GM23338 (cell line): ENCODE data around the gene ZBTB7C. TPM values are rescaled to one million over a fixed set of nuclear protein-coding genes. Genes with fewer than 3 reads are reported as not detected.

Source experiments
- ATAC-seq: fragments of 200-7000 bp; cut with Tn5 transposase; 3 replicates; pipeline ENCODE4 v1.9.1; 2020
- DNase-seq: peaks from one replicate; pipeline ENCODE4 v3.0.0-alpha.2; 2015; ENCODE audit warnings: low spot score
- H2AFZ ChIP-seq: fragments of 200-600 bp; sonication (generic); 2 replicates; pipeline ENCODE4 v1.8.0; 2016; ENCODE audit warnings: antibody characterized with exemption, mild to moderate bottlenecking, moderate library complexity
- H3F3A ChIP-seq: fragments of 200-600 bp; sonication (generic); replicated peaks from 2 replicates; pipeline ENCODE4 v1.8.0; 2017; ENCODE audit warnings: antibody characterized with exemption, mixed run types, low read depth
- H3K27ac ChIP-seq: fragments of 200-600 bp; sonication (generic); 2 replicates; pipeline ENCODE4 v1.6.1; 2016; ENCODE audit warnings: low read depth
- H3K27me3 ChIP-seq: fragments of 200-600 bp; sonication (generic); 2 replicates; pipeline ENCODE4 v1.8.0; 2016; ENCODE audit warnings: mild to moderate bottlenecking, mixed run types, moderate library complexity; ENCODE audit not compliant: insufficient read depth
- H3K36me3 ChIP-seq: fragments of 200-600 bp; sonication (generic); 2 replicates; pipeline ENCODE4 v1.8.0; 2016; ENCODE audit warnings: mild to moderate bottlenecking; ENCODE audit not compliant: insufficient read depth
- H3K4me1 ChIP-seq: fragments of 200-600 bp; sonication (generic); 2 replicates; pipeline ENCODE4 v1.8.0; 2016; ENCODE audit warnings: mild to moderate bottlenecking, moderate library complexity; ENCODE audit not compliant: insufficient read depth
- H3K4me2 ChIP-seq: fragments of 200-600 bp; sonication (generic); 2 replicates; pipeline ENCODE4 v1.7.1; 2017; ENCODE audit warnings: mixed run types
- H3K4me3 ChIP-seq: fragments of 200-600 bp; sonication (generic); 2 replicates; pipeline ENCODE4 v1.6.1; 2016; ENCODE audit warnings: mixed run types
- H3K79me2 ChIP-seq: fragments of 200-600 bp; sonication (generic); replicated peaks from 2 replicates; pipeline ENCODE4 v1.8.0; 2017; ENCODE audit warnings: mild to moderate bottlenecking; ENCODE audit not compliant: insufficient read depth
- H3K9me2 ChIP-seq: fragments of 200-600 bp; sonication (generic); 2 replicates; pipeline ENCODE4 v1.8.0; 2017; ENCODE audit not compliant: insufficient read depth
- H4K20me1 ChIP-seq: fragments of 200-600 bp; sonication (generic); replicated peaks from 2 replicates; pipeline ENCODE4 v1.8.0; 2017; ENCODE audit warnings: mild to moderate bottlenecking; ENCODE audit not compliant: insufficient read depth
- H3K27ac Mint-ChIP-seq: 2 replicates; pipeline ENCODE4 v1.8.0; 2020; ENCODE audit warnings: inconsistent platforms, mild to moderate bottlenecking, moderate library complexity, mixed read lengths
- H3K27me3 Mint-ChIP-seq: 3 replicates; pipeline ENCODE4 v1.8.0; 2022; ENCODE audit warnings: low read depth, mild to moderate bottlenecking, moderate library complexity, mixed read lengths, inconsistent platforms; ENCODE audit not compliant: insufficient read depth, poor library complexity
- H3K36me3 Mint-ChIP-seq: 3 replicates; pipeline ENCODE4 v1.8.0; 2021; ENCODE audit warnings: low read depth, mild to moderate bottlenecking, inconsistent platforms, moderate library complexity, mixed read lengths
- H3K4me1 Mint-ChIP-seq: 3 replicates; pipeline ENCODE4 v1.8.0; 2020; ENCODE audit warnings: mild to moderate bottlenecking, inconsistent platforms, mixed read lengths
- H3K4me3 Mint-ChIP-seq: 3 replicates; pipeline ENCODE4 v1.8.0; 2021; ENCODE audit warnings: moderate library complexity, mild to moderate bottlenecking, inconsistent platforms, mixed read lengths
- H3K9me3 Mint-ChIP-seq: 3 replicates; pipeline ENCODE4 v1.8.0; 2020; ENCODE audit warnings: moderate library complexity, mild to moderate bottlenecking, inconsistent platforms, mixed read lengths
- CREB1 ChIP-seq: fragments of 250-450 bp; sonication (Bioruptor Pico); IDR thresholded peaks from 2 replicates; pipeline ENCODE4 v1.5.0; 2020; ENCODE audit warnings: low read depth, mild to moderate bottlenecking, moderate library complexity
- CTCF ChIP-seq, 2 experiments: fragments of 200-600 bp in 1 of 2; sonication (generic) in 1 of 2; conservative IDR thresholded peaks; 2 replicates each; pipeline versions ENCODE4 v1.5.1 to v1.6.1; 2016 to 2017; ENCODE audit warnings: antibody characterized with exemption in 2 of 2, low read depth in 2 of 2, mild to moderate bottlenecking in 2 of 2, moderate library complexity in 1 of 2
- EZH2 ChIP-seq: fragments of 200-600 bp; sonication (generic); IDR thresholded peaks from one replicate; pipeline ENCODE4 v1.8.0; 2017; ENCODE audit warnings: antibody characterized with exemption, mild to moderate bottlenecking, low read depth; ENCODE audit not compliant: unreplicated experiment
- EZH2phosphoT487 ChIP-seq: fragments of 200-600 bp; sonication (generic); IDR thresholded peaks from one replicate; pipeline ENCODE4 v1.8.1; 2018; ENCODE audit warnings: antibody characterized with exemption; ENCODE audit not compliant: unreplicated experiment
- JUNB ChIP-seq: IDR thresholded peaks from one replicate; pipeline ENCODE4 v1.6.1; 2016; ENCODE audit warnings: antibody characterized with exemption; ENCODE audit not compliant: unreplicated experiment
- NANOG ChIP-seq: IDR thresholded peaks from 2 replicates; pipeline ENCODE4 v1.6.1; 2016; ENCODE audit warnings: antibody characterized with exemption, borderline replicate concordance
- POLR2AphosphoS5 ChIP-seq: IDR thresholded peaks from 2 replicates; pipeline ENCODE4 v1.6.1; 2016; ENCODE audit warnings: antibody characterized with exemption, low read depth
- STAT1 ChIP-seq: IDR thresholded peaks from one replicate; pipeline ENCODE4 v1.6.1; 2016; ENCODE audit warnings: antibody characterized with exemption; ENCODE audit not compliant: unreplicated experiment
- ZNF114 ChIP-seq: fragments of 250-450 bp; sonication (Bioruptor Pico); IDR thresholded peaks from 2 replicates; pipeline ENCODE4 v1.5.0; 2020; ENCODE audit warnings: mild to moderate bottlenecking, moderate library complexity
- ZNF331 ChIP-seq: fragments of 250-450 bp; sonication (Bioruptor Pico); IDR thresholded peaks from 2 replicates; pipeline ENCODE4 v1.5.0; 2020; ENCODE audit warnings: low read depth, mild to moderate bottlenecking, moderate library complexity
- ZNF462 ChIP-seq: fragments of 250-450 bp; sonication (Bioruptor Pico); IDR thresholded peaks from 2 replicates; pipeline ENCODE4 v1.5.0; 2020; ENCODE audit warnings: mild to moderate bottlenecking, moderate library complexity
- polyA plus RNA-seq: library from polyadenylated mRNA; unstranded; fragments of >200 nt; fragmentation: Nextera tagmentation; extraction: Ambion mirVana; gene quantifications from 2 replicates; pipeline ENCODE4 v1.2.1, GENCODE V29; 2016
- total RNA-seq: library from RNA; depleted of rRNA; stranded (reverse); fragments of >200 nt; shearing (Covaris generic); gene quantifications from 2 replicates; pipeline ENCODE4 v1.2.3, GENCODE V29; 2014
- TF ChIP-seq, protein P1 (sequence below): IDR thresholded peaks from one replicate; pipeline ENCODE4 v1.6.1; 2018; ENCODE audit warnings: antibody characterized with exemption; ENCODE audit not compliant: unreplicated experiment
- TF ChIP-seq, protein P2 (sequence below): IDR thresholded peaks from 2 replicates; pipeline ENCODE4 v1.6.1; 2016; ENCODE audit warnings: antibody characterized with exemption

Gene ZBTB7C
- total and polyA plus RNA-seq, 2 experiments from 2014 or later: 0.03 to 0.14 TPM

GRCh38 chr18:48053881-48054816, 355.0 kb downstream of the ZBTB7C start:
- ATAC-seq (peak; percentile 64), DNase-seq (no peak)

More at GRCh38 chr18:48053881-48054816, 355.0 kb downstream of the ZBTB7C start:
- no peaks in the 10 kb centered on the region for H4K20me1 ChIP-seq
- H2AFZ ChIP-seq: peak overlapping the region; percentile 69; the same call in 1 of the 2 replicates
- no peaks in the 10 kb centered on the region for H3K27me3 ChIP-seq
- Mint-ChIP-seq H3K27me3 (no peaks in the 10 kb centered on the region), H3K4me1 (peaks cover 17% of the 10 kb centered on the region), H3K27ac (no peak overlapping the region), H3K4me3 (no peak overlapping the region), H3K9me3 (no peaks in the 10 kb centered on the region), H3K36me3 (no peaks in the 10 kb centered on the region)
- H3K27ac ChIP-seq: no peak overlapping the region
- no peaks in the 10 kb centered on the region for H3F3A ChIP-seq
- H3K4me1 ChIP-seq: peaks cover 5% of the 10 kb centered on the region; the same call in 1 of the 2 replicates
- H3K4me2 ChIP-seq: peak overlapping the region; percentile 14; the same call in 1 of the 2 replicates
- no peak overlapping the region for H3K4me3 ChIP-seq
- no peaks in the 10 kb centered on the region for H3K79me2 ChIP-seq
- no peak for TF ChIP-seq NANOG
- no peak for TF ChIP-seq POLR2AphosphoS5
- no peak for TF ChIP-seq JUNB
- no peak for TF ChIP-seq EZH2
- no peak for TF ChIP-seq STAT1
- no peak for TF ChIP-seq ZNF114 (CRISPR knock-in tag)
- TF ChIP-seq CREB1 (CRISPR knock-in tag): no peak
- no peak for TF ChIP-seq ZNF462
- no peak for TF ChIP-seq EZH2phosphoT487
- TF ChIP-seq, protein P1, sequence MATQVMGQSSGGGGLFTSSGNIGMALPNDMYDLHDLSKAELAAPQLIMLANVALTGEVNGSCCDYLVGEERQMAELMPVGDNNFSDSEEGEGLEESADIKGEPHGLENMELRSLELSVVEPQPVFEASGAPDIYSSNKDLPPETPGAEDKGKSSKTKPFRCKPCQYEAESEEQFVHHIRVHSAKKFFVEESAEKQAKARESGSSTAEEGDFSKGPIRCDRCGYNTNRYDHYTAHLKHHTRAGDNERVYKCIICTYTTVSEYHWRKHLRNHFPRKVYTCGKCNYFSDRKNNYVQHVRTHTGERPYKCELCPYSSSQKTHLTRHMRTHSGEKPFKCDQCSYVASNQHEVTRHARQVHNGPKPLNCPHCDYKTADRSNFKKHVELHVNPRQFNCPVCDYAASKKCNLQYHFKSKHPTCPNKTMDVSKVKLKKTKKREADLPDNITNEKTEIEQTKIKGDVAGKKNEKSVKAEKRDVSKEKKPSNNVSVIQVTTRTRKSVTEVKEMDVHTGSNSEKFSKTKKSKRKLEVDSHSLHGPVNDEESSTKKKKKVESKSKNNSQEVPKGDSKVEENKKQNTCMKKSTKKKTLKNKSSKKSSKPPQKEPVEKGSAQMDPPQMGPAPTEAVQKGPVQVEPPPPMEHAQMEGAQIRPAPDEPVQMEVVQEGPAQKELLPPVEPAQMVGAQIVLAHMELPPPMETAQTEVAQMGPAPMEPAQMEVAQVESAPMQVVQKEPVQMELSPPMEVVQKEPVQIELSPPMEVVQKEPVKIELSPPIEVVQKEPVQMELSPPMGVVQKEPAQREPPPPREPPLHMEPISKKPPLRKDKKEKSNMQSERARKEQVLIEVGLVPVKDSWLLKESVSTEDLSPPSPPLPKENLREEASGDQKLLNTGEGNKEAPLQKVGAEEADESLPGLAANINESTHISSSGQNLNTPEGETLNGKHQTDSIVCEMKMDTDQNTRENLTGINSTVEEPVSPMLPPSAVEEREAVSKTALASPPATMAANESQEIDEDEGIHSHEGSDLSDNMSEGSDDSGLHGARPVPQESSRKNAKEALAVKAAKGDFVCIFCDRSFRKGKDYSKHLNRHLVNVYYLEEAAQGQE: no peak
- TF ChIP-seq, protein P2, sequence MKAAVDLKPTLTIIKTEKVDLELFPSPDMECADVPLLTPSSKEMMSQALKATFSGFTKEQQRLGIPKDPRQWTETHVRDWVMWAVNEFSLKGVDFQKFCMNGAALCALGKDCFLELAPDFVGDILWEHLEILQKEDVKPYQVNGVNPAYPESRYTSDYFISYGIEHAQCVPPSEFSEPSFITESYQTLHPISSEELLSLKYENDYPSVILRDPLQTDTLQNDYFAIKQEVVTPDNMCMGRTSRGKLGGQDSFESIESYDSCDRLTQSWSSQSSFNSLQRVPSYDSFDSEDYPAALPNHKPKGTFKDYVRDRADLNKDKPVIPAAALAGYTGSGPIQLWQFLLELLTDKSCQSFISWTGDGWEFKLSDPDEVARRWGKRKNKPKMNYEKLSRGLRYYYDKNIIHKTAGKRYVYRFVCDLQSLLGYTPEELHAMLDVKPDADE: no peak
- no peak for TF ChIP-seq CTCF (conservative IDR thresholded peaks at IDR 0.05; ENCODE audit: low read depth in 2 of 2)
- TF ChIP-seq ZNF331: no peak
- H3K36me3 ChIP-seq: no peaks in the 10 kb centered on the region; the same call in 1 of the 2 replicates
- H3K9me2 ChIP-seq: no peaks in the 10 kb centered on the region
